ENCODE data around the gene XKR8.

GRCh38 chr1:27993241-27993640 lies 33.5 kb downstream of the XKR8 start:
- TF ChIP-seq CTCF (conservative IDR thresholded peaks at IDR 0.05), result no peak
- no peak for TF ChIP-seq ZFX (IDR thresholded peaks at IDR 0.05)
